ENCODE measurements around the gene EYA2. TPM values are rescaled to one million over a fixed set of nuclear protein-coding genes. Genes with fewer than 3 reads are reported as not detected.

The EYA2 gene
- polyA plus RNA-seq, 1 donor (not counting 4 experiments of a cell fraction or from before 2014, with no cell fraction given) = not detected

- no peaks in the 10 kb centered on the region for H3K4me1 ChIP-seq (ENCODE audit: control insufficient read depth, extremely low read depth, insufficient read depth, low read length)
- H3K4me2 ChIP-seq (ENCODE audit: control insufficient read depth, extremely low read depth, insufficient read depth, low read depth, low read length) = no peak overlapping the region
- DNase-seq (ENCODE audit: low read depth, low spot score) (no peak), FAIRE-seq (no peak)
- no peak for TF ChIP-seq CTCF (optimal IDR thresholded peaks at IDR 0.05 in 1 of 3, IDR thresholded peaks at IDR 0.05 in 1 of 3, conservative IDR thresholded peaks at IDR 0.05 in 1 of 3; ENCODE audit: extremely low read depth in 1 of 3, insufficient read depth in 2 of 3, low read length in 3 of 3)
- TF ChIP-seq EZH2 (IDR thresholded peaks at IDR 0.05; ENCODE audit: low read length) = no peak
- H3K9me3 ChIP-seq (ENCODE audit: control insufficient read depth, low read depth, low read length) = no peaks in the 10 kb centered on the region
- H3K9me1 ChIP-seq (ENCODE audit: control insufficient read depth, extremely low read depth, insufficient read depth, low read length) = no peaks in the 10 kb centered on the region
- H3K79me2 ChIP-seq (ENCODE audit: control insufficient read depth, insufficient read depth, low read length) = no peaks in the 10 kb centered on the region
- H4K20me1 ChIP-seq (ENCODE audit: control insufficient read depth, extremely low read depth, insufficient read depth, low read length) = no peaks in the 10 kb centered on the region
- dilution Hi-C loops (cut with MboI; ENCODE audit: extremely low pct_ligation_motif_present, low sequenced_read_pairs) = no loop called here
- H3K27me3 ChIP-seq (ENCODE audit: control insufficient read depth, extremely low read depth, insufficient read depth, low read length) = no peaks in the 10 kb centered on the region
- H3K9ac ChIP-seq (ENCODE audit: control insufficient read depth, extremely low read depth, insufficient read depth, low read length) = no peak overlapping the region
- H3K36me3 ChIP-seq (ENCODE audit: control insufficient read depth in 2 of 2, extremely low read depth in 1 of 2, insufficient read depth in 2 of 2, low read length in 2 of 2) = no peaks in the 10 kb centered on the region
- H3K27ac ChIP-seq (ENCODE audit: control insufficient read depth, insufficient read depth, low read length) = no peak overlapping the region
- H3K4me3 ChIP-seq (ENCODE audit: control insufficient read depth in 2 of 3, extremely low read depth in 1 of 3, insufficient read depth in 2 of 3, low read depth in 1 of 3, low read length in 3 of 3) = no peak overlapping the region
- H2AFZ ChIP-seq (ENCODE audit: control insufficient read depth, low read length) = no peak overlapping the region
Observed at GRCh38 chr20:47117371-47117770, 222.7 kb downstream of the EYA2 start.

- no peak for DNase-seq (ENCODE audit: low read depth, low spot score)
- H3K4me3 ChIP-seq (ENCODE audit: control insufficient read depth in 2 of 3, extremely low read depth in 1 of 3, insufficient read depth in 2 of 3, low read depth in 1 of 3, low read length in 3 of 3) = no peak overlapping the region
- no peaks in the 10 kb centered on the region for H4K20me1 ChIP-seq (ENCODE audit: control insufficient read depth, extremely low read depth, insufficient read depth, low read length)
- H3K4me1 ChIP-seq (ENCODE audit: control insufficient read depth, extremely low read depth, insufficient read depth, low read length) = no peaks in the 10 kb centered on the region
- no peak for TF ChIP-seq CTCF (optimal IDR thresholded peaks at IDR 0.05 in 1 of 3, IDR thresholded peaks at IDR 0.05 in 1 of 3, conservative IDR thresholded peaks at IDR 0.05 in 1 of 3; ENCODE audit: extremely low read depth in 1 of 3, insufficient read depth in 2 of 3, low read length in 3 of 3)
- no peak for TF ChIP-seq EZH2 (IDR thresholded peaks at IDR 0.05; ENCODE audit: low read length)
- no peaks in the 10 kb centered on the region for H3K79me2 ChIP-seq (ENCODE audit: control insufficient read depth, insufficient read depth, low read length)
- H3K4me2 ChIP-seq (ENCODE audit: control insufficient read depth, extremely low read depth, insufficient read depth, low read depth, low read length) = no peak overlapping the region
- no peak overlapping the region for H3K9ac ChIP-seq (ENCODE audit: control insufficient read depth, extremely low read depth, insufficient read depth, low read length)
- H2AFZ ChIP-seq (ENCODE audit: control insufficient read depth, low read length) = no peak overlapping the region
- H3K27ac ChIP-seq (ENCODE audit: control insufficient read depth, insufficient read depth, low read length) = no peak overlapping the region
- no peaks in the 10 kb centered on the region for H3K9me1 ChIP-seq (ENCODE audit: control insufficient read depth, extremely low read depth, insufficient read depth, low read length)
- no peaks in the 10 kb centered on the region for H3K36me3 ChIP-seq (ENCODE audit: control insufficient read depth in 2 of 2, extremely low read depth in 1 of 2, insufficient read depth in 2 of 2, low read length in 2 of 2)
- dilution Hi-C loops (cut with MboI; ENCODE audit: extremely low pct_ligation_motif_present, low sequenced_read_pairs) = no loop called here
- no peaks in the 10 kb centered on the region for H3K27me3 ChIP-seq (ENCODE audit: control insufficient read depth, extremely low read depth, insufficient read depth, low read length)
- no peak for FAIRE-seq
- H3K9me3 ChIP-seq (ENCODE audit: control insufficient read depth, low read depth, low read length) = no peaks in the 10 kb centered on the region
Observed at GRCh38 chr20:47117773-47118172, 223.1 kb downstream of the EYA2 start.
